Measurements from ENCODE around the gene CDH4. TPM values are rescaled to one million over a fixed set of nuclear protein-coding genes. Genes with fewer than 3 reads are reported as not detected.

CDH4 gene
- polyA plus RNA-seq, 1 donor = 1.2 TPM

DNA sequence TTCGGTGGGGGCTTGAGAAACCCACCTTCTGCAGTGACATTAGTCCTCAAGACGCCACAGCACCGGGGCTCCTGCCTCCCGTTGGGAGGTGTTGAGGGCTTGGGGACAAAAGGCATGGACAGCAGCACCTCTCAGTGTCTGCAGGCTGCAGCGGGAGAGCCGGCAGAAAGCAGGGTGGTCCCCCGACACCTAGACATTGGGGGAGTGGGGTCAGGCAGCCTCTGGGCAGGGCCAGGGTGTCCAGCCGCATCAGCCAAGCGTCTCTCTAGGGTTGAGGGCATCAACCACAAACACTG lies 549.0 kb downstream of the CDH4 start:
- DNase-seq (ENCODE audit: low read depth) = no peak

DNA sequence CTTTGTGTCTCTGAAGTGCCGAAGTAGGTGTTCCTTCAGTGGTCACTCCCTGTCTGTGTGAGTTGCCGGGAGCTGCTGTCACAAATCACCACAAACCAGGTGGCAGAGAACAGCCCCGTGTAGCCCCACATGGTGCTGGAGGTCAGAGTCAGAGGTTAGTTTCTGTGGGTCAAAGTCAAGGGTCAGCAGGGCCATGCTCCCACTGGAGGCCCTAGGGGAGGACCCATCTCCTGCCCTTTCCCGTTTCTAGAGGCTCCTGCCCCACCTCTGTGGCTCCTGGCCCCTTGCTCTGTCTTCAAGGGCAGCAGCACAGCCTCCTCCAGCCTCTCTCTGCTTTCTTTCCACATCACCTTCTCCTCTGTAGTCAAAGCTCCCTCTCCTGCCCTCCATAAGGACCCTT lies 549.4 kb downstream of the CDH4 start:
- no peak for DNase-seq (ENCODE audit: low read depth)

- no peak for DNase-seq (ENCODE audit: low read depth)
These were observed 549.9 kb downstream of the CDH4 start for GRCh38 chr20:61801857-61802442.

- no peak for DNase-seq (ENCODE audit: low read depth)
These were observed 550.8 kb downstream of the CDH4 start for GRCh38 chr20:61802721-61803311.

GRCh38 chr20:61803416-61803914 lies 551.4 kb downstream of the CDH4 start:
- DNase-seq (ENCODE audit: low read depth) = no peak

DNA sequence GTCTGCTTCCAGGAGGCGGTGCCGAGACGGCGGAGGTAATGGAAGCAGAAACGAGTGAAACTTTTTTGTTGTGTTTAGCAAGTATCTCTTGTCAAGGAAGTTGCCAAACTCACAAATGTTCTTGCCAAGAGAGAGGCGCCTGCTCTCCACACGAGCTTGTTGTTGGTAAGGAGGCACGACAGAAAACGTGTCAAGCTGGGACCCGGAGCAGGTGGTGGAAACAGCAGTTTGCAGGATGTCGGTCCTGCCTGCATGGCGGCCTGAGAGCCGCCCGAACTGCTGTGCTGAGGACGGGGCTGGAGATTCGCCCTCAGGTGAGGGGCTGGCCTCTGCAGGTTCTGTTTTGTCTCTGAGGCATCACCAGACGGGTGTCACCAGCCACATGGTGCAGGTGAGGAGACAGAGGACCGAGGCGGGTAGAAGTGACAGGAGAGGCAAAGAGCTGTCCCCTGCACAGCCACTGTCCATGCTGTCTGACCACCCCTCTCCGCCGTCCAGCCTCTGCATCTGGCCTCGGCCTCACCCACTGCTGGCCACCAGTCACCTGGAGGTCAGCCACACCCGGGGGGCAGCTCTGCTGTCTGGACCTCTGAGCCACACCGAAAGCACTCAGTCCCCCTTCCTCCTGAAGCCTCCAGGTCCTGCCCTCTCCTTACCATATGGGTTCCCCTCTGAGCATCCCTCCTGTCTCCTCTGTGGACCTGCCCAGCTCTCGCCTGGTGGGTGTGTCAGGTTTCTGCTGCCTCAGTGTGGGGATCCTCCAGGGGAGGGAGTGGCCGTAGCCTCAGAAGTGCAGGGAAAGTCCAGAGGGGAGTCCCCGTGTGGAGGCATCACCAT lies 552.1 kb downstream of the CDH4 start:
- DNase-seq (ENCODE audit: low read depth) = no peak

GRCh38 chr20:61804752-61805295 lies 552.8 kb downstream of the CDH4 start:
- DNase-seq (ENCODE audit: low read depth) = no peak

DNA sequence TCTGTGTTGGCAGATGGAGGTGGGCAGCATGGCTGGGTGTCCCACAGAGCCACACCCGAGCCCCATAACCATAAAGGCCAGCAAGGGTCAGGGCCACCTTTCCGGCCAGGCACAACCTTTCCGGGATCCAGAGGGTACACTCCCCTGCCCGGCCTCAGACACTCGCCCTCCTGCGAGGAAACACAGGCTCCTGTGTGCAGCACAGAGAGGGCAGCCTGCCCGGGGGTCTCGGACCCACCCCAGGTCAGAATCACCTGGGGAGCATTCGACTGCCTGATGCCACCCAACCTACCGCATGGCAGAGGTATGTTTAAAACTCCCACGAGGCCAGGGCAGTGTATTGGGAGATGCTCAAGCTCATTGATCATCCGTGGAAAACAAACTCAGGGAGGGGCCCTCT lies 553.3 kb downstream of the CDH4 start:
- no peak for DNase-seq (ENCODE audit: low read depth)

- DNase-seq (ENCODE audit: low read depth) = no peak
These were observed 553.7 kb downstream of the CDH4 start for GRCh38 chr20:61805781-61806180.

- DNase-seq (ENCODE audit: low read depth) = no peak
These were observed 554.3 kb downstream of the CDH4 start for GRCh38 chr20:61806314-61806713.

GRCh38 chr20:61806995-61807394 lies 554.9 kb downstream of the CDH4 start:
- no peak for DNase-seq (ENCODE audit: low read depth)

- DNase-seq (ENCODE audit: low read depth) = no peak
These were observed 555.6 kb downstream of the CDH4 start for GRCh38 chr20:61807471-61808160.

- no peak for DNase-seq (ENCODE audit: low read depth)
These were observed 556.4 kb downstream of the CDH4 start for GRCh38 chr20:61808447-61808846.

DNA sequence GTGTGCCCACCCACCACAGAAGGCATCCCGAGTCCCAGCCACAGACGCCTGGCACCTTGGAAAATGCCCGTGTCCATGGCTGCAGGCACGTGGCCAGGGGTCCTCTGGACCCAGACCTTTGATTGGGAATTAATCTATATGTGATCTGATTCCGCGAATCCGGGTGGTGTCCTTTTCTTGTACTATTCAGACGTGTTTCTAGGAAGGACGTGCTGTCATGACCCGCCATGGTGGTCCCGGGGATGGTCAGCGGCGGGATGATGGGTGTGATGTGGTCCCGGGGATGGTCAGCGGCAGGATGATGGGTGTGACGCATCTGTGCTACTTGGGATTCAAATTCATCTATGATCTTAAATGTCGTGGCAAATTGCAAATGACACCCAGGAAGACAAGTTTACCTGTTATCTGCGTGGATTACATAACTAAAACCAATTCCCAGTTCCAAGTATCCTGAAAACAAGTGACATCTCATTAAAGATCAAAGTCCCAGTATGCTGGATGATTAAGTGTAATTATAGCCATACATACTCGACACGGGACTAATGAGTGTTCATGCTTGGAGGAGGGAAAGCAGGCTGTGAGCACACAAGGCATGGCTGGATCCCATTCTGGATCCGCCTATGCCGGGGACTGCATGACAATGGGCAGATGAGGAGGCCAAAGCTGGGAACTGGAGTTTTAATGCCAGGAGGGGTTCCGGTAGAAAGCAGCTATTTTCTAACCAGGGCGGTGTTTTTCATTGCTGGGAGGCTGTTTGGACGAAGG lies 557.1 kb downstream of the CDH4 start:
- DNase-seq (ENCODE audit: low read depth) = no peak

GRCh38 chr20:61810066-61810737 lies 558.1 kb downstream of the CDH4 start:
- DNase-seq (ENCODE audit: low read depth) = no peak

- DNase-seq (ENCODE audit: low read depth) = no peak
These were observed 558.7 kb downstream of the CDH4 start for GRCh38 chr20:61810738-61811135.

GRCh38 chr20:61811166-61811565 lies 559.1 kb downstream of the CDH4 start:
- no peak for DNase-seq (ENCODE audit: low read depth)

- DNase-seq (ENCODE audit: low read depth) = no peak
These were observed 560.2 kb downstream of the CDH4 start for GRCh38 chr20:61812121-61812844.

GRCh38 chr20:61812845-61813485 lies 560.9 kb downstream of the CDH4 start:
- no peak for DNase-seq (ENCODE audit: low read depth)

- DNase-seq (ENCODE audit: low read depth) = no peak
These were observed 561.7 kb downstream of the CDH4 start for GRCh38 chr20:61813791-61814190.

Data from forelimb muscle (tissue), 1 donor.